Dermis blood vessel endothelial cell (primary cell): ENCODE data around the gene TNP2. TPM values are rescaled to one million over a fixed set of nuclear protein-coding genes. Genes with fewer than 3 reads are reported as not detected.
"Not testable (repeated sequence)": the region's sequence is repeated elsewhere in the genome, so short reads cannot be mapped to it uniquely, and the experiment has no call there.

Experiments
- DNase-seq: peaks from one replicate; pipeline ENCODE4 v3.0.0; 2010
- total RNA-seq: library from RNA; depleted of rRNA; stranded (reverse); fragments of >200 nt; gene quantifications from 2 replicates; pipeline ENCODE4 v1.2.3, GENCODE V29; 2014

Gene TNP2
- total RNA-seq, 1 donor from 2014 or later = not detected

GRCh38 chr16:11239644-11240632 lies 29.2 kb downstream of the TNP2 start:
- DNase-seq = no peak

GRCh38 chr16:11238272-11239202 lies 30.6 kb downstream of the TNP2 start:
- no peak for DNase-seq

GRCh38 chr16:11236461-11237254 lies 32.5 kb downstream of the TNP2 start:
- DNase-seq = no peak

GRCh38 chr16:11235703-11235991 lies 33.5 kb downstream of the TNP2 start:
- DNase-seq = no peak

GRCh38 chr16:11234884-11235702 lies 34.0 kb downstream of the TNP2 start:
- no peak for DNase-seq

GRCh38 chr16:11233727-11234376 lies 35.3 kb downstream of the TNP2 start:
- DNase-seq = no peak

GRCh38 chr16:11232852-11233726 lies 36.0 kb downstream of the TNP2 start:
- no peak for DNase-seq

GRCh38 chr16:11232302-11232851 lies 36.7 kb downstream of the TNP2 start:
- DNase-seq = no peak

- no peak for DNase-seq
Observed at GRCh38 chr16:11231367-11231970, 37.7 kb downstream of the TNP2 start.

GRCh38 chr16:11229906-11230305 lies 39.2 kb downstream of the TNP2 start:
- DNase-seq = no peak

GRCh38 chr16:11229432-11229831 lies 39.7 kb downstream of the TNP2 start:
- DNase-seq = no peak

- no peak for DNase-seq
Observed at GRCh38 chr16:11225677-11226549, 43.2 kb downstream of the TNP2 start.

GRCh38 chr16:11224894-11225676 lies 44.0 kb downstream of the TNP2 start:
- no peak for DNase-seq

- no peak for DNase-seq
Observed at GRCh38 chr16:11224096-11224893, 44.8 kb downstream of the TNP2 start.

- not testable (repeated sequence) for DNase-seq
Observed at GRCh38 chr16:11220507-11220906, 48.6 kb downstream of the TNP2 start.

- no peak for DNase-seq
Observed at GRCh38 chr16:11219178-11219577, 49.9 kb downstream of the TNP2 start.

GRCh38 chr16:11218604-11218962 lies 50.5 kb downstream of the TNP2 start:
- no peak for DNase-seq
